Stimulated activated CD8-positive, alpha-beta memory T cell treated with anti-CD3 and anti-CD28 coated beads, Interleukin-7, amount 100 ng/mL, for 1 hour (primary cell): ENCODE data around the gene RNF39.
A peak's percentile ranks its signal among the peaks of the same experiment; 100 is the strongest.

Experiments used
- DNase-seq, 2 donors: peaks; one replicate each; pipeline ENCODE4 v3.0.0-alpha.2; 2020; ENCODE audit warnings: low read depth in 2 of 2

The RNF39 gene

GRCh38 chr6:30097902-30098768, 22.6 kb upstream of the RNF39 start:
- no peak for DNase-seq

DNA sequence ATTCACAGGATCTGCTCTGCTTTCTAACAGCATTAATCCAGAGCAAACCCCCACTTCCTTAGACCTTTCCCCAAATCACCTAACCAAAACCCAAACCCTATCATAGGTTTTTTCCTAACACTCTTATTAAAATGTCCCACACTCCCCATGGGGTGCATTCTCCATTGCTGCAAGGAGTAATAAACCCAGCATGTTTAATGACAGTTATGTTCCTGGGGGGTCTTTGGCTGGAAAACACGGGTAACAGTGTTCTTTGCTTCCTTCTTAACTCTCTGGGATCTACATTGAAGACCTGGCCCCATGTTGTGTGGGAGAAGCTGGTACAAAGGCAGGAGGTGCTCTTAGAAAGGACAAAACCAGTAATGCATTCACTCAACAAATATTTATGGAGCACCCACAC, 21.3 kb upstream of the RNF39 start:
- DNase-seq = no peak

- DNase-seq = no peak
Measured at GRCh38 chr6:30093951-30094661, 18.5 kb upstream of the RNF39 start.

DNA sequence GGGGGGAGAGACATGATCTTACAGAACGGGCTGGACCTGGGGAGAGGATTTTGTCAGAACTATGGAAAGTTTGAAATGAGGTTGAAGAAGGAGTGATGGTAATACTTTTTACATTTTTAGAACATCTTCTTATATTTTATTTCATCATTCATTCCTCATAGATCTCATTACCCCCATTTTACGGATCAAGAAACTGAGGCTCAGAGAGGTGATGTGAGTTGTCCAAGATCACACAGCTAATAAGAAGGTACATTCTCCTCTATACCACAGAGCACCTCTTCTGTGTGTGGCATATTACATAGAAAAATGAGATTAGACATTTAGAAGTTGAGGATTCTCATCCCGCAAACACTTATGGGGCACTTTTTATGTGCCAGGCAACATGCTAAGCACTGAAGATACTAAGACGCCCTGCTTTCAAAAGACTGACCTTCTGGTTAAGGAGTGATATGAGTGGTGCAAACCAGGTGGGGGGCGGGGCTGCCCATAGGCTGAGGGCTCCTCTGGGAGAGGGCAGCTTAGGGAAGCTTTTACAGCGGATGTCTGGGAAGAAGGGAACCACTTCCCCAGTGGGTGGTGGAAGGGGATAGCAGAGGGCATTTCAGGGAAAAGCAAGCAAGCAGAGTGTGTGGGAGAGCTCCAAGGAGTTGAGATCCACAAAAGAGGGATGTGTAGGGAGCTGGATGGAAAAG, 17.4 kb upstream of the RNF39 start:
- no peak for DNase-seq

- no peak for DNase-seq
Measured at GRCh38 chr6:30091577-30092381, 16.2 kb upstream of the RNF39 start.

GRCh38 chr6:30087876-30088275, 12.3 kb upstream of the RNF39 start:
- no peak for DNase-seq

DNA sequence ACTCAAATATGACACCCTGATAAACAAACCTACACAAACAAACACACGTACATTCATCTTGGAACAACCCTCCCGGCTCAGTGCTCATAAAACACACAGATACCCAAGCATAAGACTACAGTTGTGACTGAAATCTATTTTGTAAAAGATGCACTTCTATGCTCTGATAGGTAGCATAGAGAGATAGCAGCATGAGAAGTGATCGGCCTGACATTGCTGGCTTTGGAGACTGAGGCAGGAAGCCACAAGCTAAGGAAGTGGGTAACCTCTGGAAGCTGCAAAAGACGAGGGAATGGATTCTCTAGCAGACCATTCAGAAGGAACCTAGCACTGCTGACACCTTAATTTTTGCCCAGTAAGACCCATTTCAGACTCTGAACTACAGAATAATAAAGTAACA, 1.6 kb upstream of the RNF39 start:
- no peak for DNase-seq

DNA sequence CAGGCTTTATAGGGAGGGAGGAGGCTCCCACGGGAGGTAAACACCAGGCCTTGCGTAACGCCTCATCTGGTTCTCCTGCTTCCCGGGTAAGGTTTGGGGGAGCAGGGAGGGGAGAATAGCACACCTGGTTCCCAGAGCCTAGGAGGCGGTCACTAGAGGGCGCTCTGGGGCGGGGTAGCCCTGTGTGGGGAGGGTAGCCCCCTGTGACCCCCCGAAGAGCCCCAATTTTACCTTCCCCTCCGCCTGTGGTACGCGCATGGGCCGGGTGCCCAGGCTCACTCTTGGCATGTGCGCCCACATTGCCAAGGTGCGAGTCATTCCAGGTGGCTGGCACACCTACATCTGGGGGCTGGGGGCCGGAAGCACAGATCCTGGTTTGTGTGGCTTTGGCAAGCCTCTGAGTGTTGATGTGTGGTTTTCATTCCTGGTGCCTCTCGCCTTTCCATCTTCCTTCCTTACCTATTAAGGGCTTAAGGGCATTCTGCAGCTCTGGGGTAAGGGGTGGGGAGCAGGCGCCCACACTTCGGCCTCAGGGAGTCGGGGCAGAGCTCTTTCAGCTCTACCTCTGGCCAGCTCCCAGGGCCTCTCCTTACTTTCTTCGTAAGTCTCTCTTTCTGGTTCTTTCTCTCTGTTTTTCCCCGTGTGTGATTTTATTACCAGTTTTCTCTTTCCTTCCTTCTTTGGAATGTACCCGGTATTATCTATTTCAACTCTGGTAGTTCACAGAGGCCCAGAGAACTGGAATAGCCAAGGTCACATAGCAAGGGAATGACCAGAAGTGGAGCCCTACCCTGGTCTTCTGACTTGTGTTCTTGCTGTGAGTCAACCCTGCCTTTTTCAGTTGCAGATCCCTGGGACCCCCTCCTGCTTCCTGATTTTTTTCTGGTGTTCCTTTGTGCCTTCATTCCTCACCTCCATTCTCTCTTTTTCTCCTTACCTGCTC, 492 bp upstream of the RNF39 start:
- DNase-seq = no peak

GRCh38 chr6:30074331-30075093, 1.1 kb downstream of the RNF39 start:
- no peak for DNase-seq

DNA sequence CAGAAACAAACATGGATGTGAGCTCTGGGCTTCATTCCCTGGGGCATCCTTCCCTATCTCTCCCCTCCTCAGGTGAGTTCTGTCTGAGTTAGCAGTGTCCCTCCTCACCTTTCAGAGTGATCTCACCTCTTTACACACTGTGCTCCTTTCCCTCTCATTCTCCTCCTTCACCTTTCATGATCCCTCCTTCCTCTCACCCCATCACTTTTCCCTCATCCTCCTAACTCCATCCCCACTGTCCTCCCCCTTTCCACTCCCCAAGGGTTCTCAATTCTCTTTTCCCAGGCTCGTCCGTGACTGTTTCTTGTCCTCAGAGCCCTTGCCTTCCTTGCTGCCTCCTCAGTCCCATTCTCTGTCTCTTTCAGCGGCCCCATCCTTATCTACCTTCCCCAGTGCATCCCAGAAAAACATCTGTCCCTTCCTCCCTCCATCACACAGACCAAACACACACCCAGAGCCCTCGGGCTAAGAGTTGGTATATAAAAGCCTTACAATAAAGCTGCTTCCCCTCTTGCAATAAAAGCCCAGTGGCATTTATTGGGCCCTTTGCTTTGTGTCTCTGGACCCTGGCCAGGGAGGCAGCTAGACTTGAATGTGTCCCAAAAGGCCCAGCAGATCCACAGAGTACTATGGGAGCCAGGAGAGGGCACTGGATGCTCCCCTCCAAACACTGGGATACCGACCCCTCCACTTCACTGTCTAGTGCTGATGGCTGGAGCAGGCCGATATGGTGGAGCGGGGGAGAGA, 1.9 kb downstream of the RNF39 start:
- no peak for DNase-seq

- DNase-seq = no peak
Measured at GRCh38 chr6:30071858-30072257, 3.7 kb downstream of the RNF39 start.

DNA sequence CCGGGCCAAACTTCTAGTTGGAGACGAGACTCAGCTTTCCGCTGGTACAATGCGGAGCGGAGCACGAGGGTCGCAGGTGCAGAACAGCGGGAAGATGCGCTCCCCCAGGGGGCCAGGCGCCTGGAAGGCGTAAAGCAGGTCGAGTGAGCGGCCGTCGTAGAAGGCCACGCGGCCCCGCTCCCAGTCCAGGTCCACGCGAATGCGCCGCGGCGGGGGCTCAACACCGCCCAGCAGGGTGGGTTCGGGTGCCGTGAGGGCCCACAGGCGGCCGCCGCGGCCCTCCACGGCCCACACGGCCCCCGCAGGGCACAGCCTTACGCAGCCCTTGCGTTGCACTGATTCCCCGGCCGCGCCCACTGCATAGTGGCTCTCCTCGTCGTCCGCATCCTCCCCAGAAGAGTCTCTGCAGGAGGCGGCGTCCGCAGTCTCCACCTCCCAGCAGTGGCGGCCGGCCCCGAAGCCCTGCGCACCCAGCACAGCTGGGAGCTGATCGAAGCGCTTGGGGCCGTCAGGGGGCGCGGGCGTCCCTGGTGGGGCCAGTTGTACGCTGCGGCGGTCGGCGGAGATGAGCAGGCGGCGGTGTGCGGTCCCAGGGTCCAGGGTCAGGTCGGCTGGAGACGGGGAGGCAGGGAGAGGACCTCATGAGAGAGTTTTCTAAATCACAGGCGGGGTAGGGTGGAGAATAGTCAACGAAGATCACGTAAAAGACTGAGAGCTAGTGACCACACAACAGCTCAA, 4.3 kb downstream of the RNF39 start:
- DNase-seq = no peak

GRCh38 chr6:30067460-30068139, 8.0 kb downstream of the RNF39 start:
- DNase-seq = no peak

GRCh38 chr6:30066577-30067459, 8.8 kb downstream of the RNF39 start, which contains the start of gene PPP1R11:
TSS of gene PPP1R11 (plus strand) at chr6:30067198. CDS start at chr6:30067411, 213 bp downstream.
- peak; percentile 95 to 96 for DNase-seq

DNA sequence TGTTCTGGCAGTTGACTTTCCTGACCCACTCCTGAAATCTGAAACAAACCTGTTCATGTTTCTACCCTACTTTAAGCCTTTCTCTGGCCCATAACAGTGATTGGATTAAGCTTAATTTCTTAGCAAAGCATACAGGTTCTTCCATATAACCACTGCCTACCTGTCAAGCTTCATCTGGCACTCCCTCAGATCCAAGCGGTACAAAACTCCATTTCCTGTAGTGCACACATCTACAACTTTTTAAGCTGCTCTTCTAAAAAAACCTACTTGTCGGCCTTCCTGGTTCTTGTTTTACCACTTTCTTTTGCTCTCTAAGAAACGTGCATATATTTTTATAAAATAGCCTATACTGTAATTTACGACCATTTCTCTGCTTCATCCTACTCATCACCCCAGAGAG, 9.5 kb downstream of the RNF39 start:
- no peak for DNase-seq

DNA sequence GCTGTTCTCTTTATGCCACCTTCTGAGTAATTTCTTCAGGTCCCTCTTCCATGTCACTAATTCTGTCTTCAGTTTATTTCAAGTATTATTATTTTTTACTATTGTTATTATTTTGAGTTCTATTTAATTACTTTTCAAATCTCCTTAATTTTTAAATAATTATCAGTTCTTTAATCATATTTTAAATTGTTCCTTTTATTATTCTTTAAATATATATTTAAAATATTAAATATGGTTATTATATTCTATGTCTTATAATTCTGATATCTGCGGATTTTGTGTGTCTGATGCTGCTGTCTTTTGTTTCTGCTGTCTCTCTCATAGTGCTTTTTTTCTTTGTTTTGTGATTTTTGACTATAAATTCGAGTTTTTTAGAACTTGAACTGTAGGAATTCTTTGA, 12.3 kb downstream of the RNF39 start:
- DNase-seq = no peak
